PC-3 (cell line): ENCODE results near the gene KRT82.

ENCODE experiments used
- EZH2 ChIP-seq: fragments of 300-600 bp; sonication (generic); IDR thresholded peaks from one replicate; pipeline ENCODE4 v1.6.1; 2017; ENCODE audit warnings: antibody characterized with exemption, mild to moderate bottlenecking, low read length; ENCODE audit not compliant: unreplicated experiment
- EZH2phosphoT487 ChIP-seq: fragments of 300-600 bp; sonication (generic); IDR thresholded peaks from 2 replicates; pipeline ENCODE4 v1.6.1; 2018; ENCODE audit warnings: mild to moderate bottlenecking, antibody characterized with exemption, low read length, borderline replicate concordance
- TF ChIP-seq, protein P1 (sequence below): fragments of 300-600 bp; sonication (generic); conservative IDR thresholded peaks from 2 replicates; pipeline ENCODE4 v1.5.1; 2017; ENCODE audit warnings: antibody characterized with exemption, low read depth, mild to moderate bottlenecking, low read length

DNA sequence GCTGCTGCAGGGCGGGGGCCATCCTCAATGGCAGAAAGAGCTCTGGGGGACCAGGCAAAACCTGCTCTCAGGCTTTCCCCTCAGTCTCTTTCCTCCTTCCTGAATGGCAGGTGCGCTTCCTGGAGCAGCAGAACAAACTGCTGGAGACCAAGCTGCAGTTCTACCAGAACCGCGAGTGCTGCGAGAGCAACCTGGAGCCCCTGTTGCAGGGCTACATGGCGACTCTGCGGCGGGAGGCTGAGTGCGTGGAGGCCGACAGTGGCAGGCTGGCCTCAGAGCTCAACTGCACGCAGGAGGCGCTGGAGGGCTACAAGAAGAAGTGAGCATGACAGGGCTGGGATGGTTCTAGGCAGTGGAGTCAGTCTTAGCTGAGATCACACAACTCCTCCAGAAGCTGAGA is 62.0 kb downstream of the KRT82 start:
- TF ChIP-seq EZH2 (no peak), EZH2phosphoT487 (no peak)
- TF ChIP-seq, protein P1, sequence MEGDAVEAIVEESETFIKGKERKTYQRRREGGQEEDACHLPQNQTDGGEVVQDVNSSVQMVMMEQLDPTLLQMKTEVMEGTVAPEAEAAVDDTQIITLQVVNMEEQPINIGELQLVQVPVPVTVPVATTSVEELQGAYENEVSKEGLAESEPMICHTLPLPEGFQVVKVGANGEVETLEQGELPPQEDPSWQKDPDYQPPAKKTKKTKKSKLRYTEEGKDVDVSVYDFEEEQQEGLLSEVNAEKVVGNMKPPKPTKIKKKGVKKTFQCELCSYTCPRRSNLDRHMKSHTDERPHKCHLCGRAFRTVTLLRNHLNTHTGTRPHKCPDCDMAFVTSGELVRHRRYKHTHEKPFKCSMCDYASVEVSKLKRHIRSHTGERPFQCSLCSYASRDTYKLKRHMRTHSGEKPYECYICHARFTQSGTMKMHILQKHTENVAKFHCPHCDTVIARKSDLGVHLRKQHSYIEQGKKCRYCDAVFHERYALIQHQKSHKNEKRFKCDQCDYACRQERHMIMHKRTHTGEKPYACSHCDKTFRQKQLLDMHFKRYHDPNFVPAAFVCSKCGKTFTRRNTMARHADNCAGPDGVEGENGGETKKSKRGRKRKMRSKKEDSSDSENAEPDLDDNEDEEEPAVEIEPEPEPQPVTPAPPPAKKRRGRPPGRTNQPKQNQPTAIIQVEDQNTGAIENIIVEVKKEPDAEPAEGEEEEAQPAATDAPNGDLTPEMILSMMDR, result no peak
